Cardiac muscle cell (in vitro differentiated cells and primary cell): ENCODE data around the gene EFNB1. TPM values are rescaled to one million over a fixed set of nuclear protein-coding genes. Genes with fewer than 3 reads are reported as not detected.
"Not testable (repeated sequence)": the region's sequence is repeated elsewhere in the genome, so short reads cannot be mapped to it uniquely, and the experiment has no call there.

Experiments used
- DNase-seq, 2 donors: peaks; one replicate each; pipeline versions ENCODE4 v3.0.0 to v3.0.0-alpha.2; 2010 to 2017; ENCODE audit warnings: low read depth in 1 of 2, low spot score in 1 of 2
- H3K27ac ChIP-seq: fragments of 200-600 bp; sonication (generic); 2 replicates; pipeline ENCODE4 v1.5.1; 2016
- H3K27me3 ChIP-seq: fragments of 200-600 bp; sonication (generic); 2 replicates; pipeline ENCODE4 v1.6.0; 2016; ENCODE audit warnings: control low read depth
- H3K36me3 ChIP-seq: fragments of 200-600 bp; sonication (generic); 2 replicates; pipeline ENCODE4 v1.5.1; 2016; ENCODE audit warnings: control low read depth
- H3K4me1 ChIP-seq: fragments of 200-600 bp; sonication (generic); 2 replicates; pipeline ENCODE4 v1.8.1; 2017; ENCODE audit warnings: low read depth, mild to moderate bottlenecking, mixed run types
- H3K4me3 ChIP-seq: fragments of 200-600 bp; sonication (generic); 2 replicates; pipeline ENCODE4 v1.5.1; 2016; ENCODE audit warnings: mild to moderate bottlenecking
- H3K9me3 ChIP-seq: fragments of 200-600 bp; sonication (generic); 2 replicates; pipeline ENCODE4 v1.5.1; 2017; ENCODE audit warnings: low read depth, mild to moderate bottlenecking, control low read depth
- CTCF ChIP-seq: IDR thresholded peaks from 2 replicates; pipeline ENCODE4 v1.5.1; 2012; ENCODE audit warnings: low read depth, mild to moderate bottlenecking, low read length
- polyA plus RNA-seq: library from polyadenylated mRNA; unstranded; fragments of >200 nt; fragmentation: Nextera tagmentation; extraction: Ambion mirVana; gene quantifications from 2 replicates; pipeline ENCODE4 v1.2.1, GENCODE V29; 2016
- total RNA-seq: library from RNA; depleted of rRNA; stranded (reverse); fragments of >200 nt; gene quantifications from 2 replicates; pipeline ENCODE4 v1.2.3, GENCODE V29; 2016

Gene EFNB1
- total and polyA plus RNA-seq, 2 experiments from 2014 or later = 27.2 to 43.6 TPM

- no peak for DNase-seq
- no peaks in the 10 kb centered on the region for H3K9me3 ChIP-seq
- no peak for TF ChIP-seq CTCF
- H3K4me3 ChIP-seq = no peak overlapping the region
- no peaks in the 10 kb centered on the region for H3K27me3 ChIP-seq
- no peaks in the 10 kb centered on the region for H3K36me3 ChIP-seq
- H3K4me1 ChIP-seq = no peaks in the 10 kb centered on the region
- H3K27ac ChIP-seq = no peak overlapping the region
Observed at GRCh38 chrX:68794461-68794860, 34.4 kb upstream of the EFNB1 start.

GRCh38 chrX:68795741-68796140, 33.1 kb upstream of the EFNB1 start:
- TF ChIP-seq CTCF = no peak
- DNase-seq = peak in 1 of 2 donors; percentile 12

GRCh38 chrX:68798400-68798799, 30.4 kb upstream of the EFNB1 start:
- H3K4me1 ChIP-seq, H3K9me3 ChIP-seq, H3K4me3 ChIP-seq, H3K27ac ChIP-seq, H3K36me3 ChIP-seq, H3K27me3 ChIP-seq, DNase-seq: not testable (repeated sequence)

More at GRCh38 chrX:68795741-68796140, 33.1 kb upstream of the EFNB1 start:
- Histone ChIP-seq H3K4me1 (no peaks in the 10 kb centered on the region), H3K27me3 (no peaks in the 10 kb centered on the region), H3K27ac (no peak overlapping the region), H3K4me3 (no peak overlapping the region), H3K9me3 (no peaks in the 10 kb centered on the region), H3K36me3 (no peaks in the 10 kb centered on the region)

- no peak overlapping the region for H3K4me3 ChIP-seq
- no peaks in the 10 kb centered on the region for H3K27me3 ChIP-seq
- DNase-seq = no peak
- H3K9me3 ChIP-seq = no peaks in the 10 kb centered on the region
- no peak for TF ChIP-seq CTCF
- H3K27ac ChIP-seq = no peak overlapping the region
- no peaks in the 10 kb centered on the region for H3K4me1 ChIP-seq
- H3K36me3 ChIP-seq = no peaks in the 10 kb centered on the region
Observed at GRCh38 chrX:68801737-68802290, 27.0 kb upstream of the EFNB1 start.

GRCh38 chrX:68807818-68808217, 21.0 kb upstream of the EFNB1 start:
- Histone ChIP-seq H3K36me3 (no peaks in the 10 kb centered on the region), H3K4me1 (no peaks in the 10 kb centered on the region), H3K4me3 (no peak overlapping the region), H3K27ac (no peak overlapping the region), H3K27me3 (no peaks in the 10 kb centered on the region), H3K9me3 (no peaks in the 10 kb centered on the region)
- peak; percentile 33 to 38 for DNase-seq
- peak; percentile 25 for TF ChIP-seq CTCF

GRCh38 chrX:68808686-68809357, 20.0 kb upstream of the EFNB1 start:
- no peaks in the 10 kb centered on the region for H3K27me3 ChIP-seq
- H3K27ac ChIP-seq = no peak overlapping the region
- no peaks in the 10 kb centered on the region for H3K9me3 ChIP-seq
- no peaks in the 10 kb centered on the region for H3K36me3 ChIP-seq
- H3K4me1 ChIP-seq = no peaks in the 10 kb centered on the region
- peak; percentile 58 to 68 for DNase-seq
- TF ChIP-seq CTCF = peak; percentile 51
- no peak overlapping the region for H3K4me3 ChIP-seq
